Ovary (tissue), 9 donors: Measurements from ENCODE around the gene ZRANB1. TPM values are rescaled to one million over a fixed set of nuclear protein-coding genes. Genes with fewer than 3 reads are reported as not detected.

Experiments used
- DNase-seq, 5 donors: peaks; one replicate each; pipeline ENCODE4 v3.0.0-alpha.2; 2019 to 2020
- H3K27ac ChIP-seq, 2 donors: fragments of 200-600 bp; one replicate each; pipeline versions ENCODE4 v1.5.1 to v1.8.0; 2019 to 2022
- H3K27me3 ChIP-seq: fragments of 200-600 bp; one replicate; pipeline ENCODE4 v1.8.0; 2022
- H3K36me3 ChIP-seq: fragments of 200-600 bp; sonication (generic); one replicate; pipeline ENCODE4 v1.5.1; 2019
- H3K4me1 ChIP-seq: one replicate; pipeline ENCODE4 v1.8.1; 2013; ENCODE audit warnings: mild to moderate bottlenecking, moderate library complexity; ENCODE audit not compliant: insufficient read depth
- H3K4me3 ChIP-seq: fragments of 200-600 bp; sonication (generic); one replicate; pipeline ENCODE4 v1.5.1; 2017
- H3K9me3 ChIP-seq, 2 donors: fragments of 200-600 bp in 1 of 2; sonication (generic) in 1 of 2; one replicate each; pipeline versions ENCODE4 v1.5.1 to v1.8.1; 2013 to 2019; ENCODE audit warnings: mild to moderate bottlenecking in 1 of 2, moderate library complexity in 1 of 2
- EP300 ChIP-seq: sonication (generic); formaldehyde crosslinking; IDR thresholded peaks from one replicate; pipeline ENCODE4 v1.6.1; 2017; ENCODE audit warnings: antibody characterized with exemption
- POLR2A ChIP-seq: fragments of 450-650 bp; IDR thresholded peaks from one replicate; pipeline ENCODE4 v1.6.1; 2017; ENCODE audit warnings: antibody characterized with exemption, mild to moderate bottlenecking, moderate library complexity
- WGBS, 3 donors: extraction: QIAGEN DNeasy Blood & Tissue Kit in 1 of 3; methylation state at CpG; one replicate each; pipeline versions ENCODE4 v1.1.5 to v1.1.7; 2013 to 2017; 5-methylcytosine and 5-hydroxymethylcytosine counted together
- intact Hi-C, 4 donors: fragments of 100-400 bp; cut with DNase I; formaldehyde crosslinking; loops; one replicate each; pipeline versions ENCODE4 v1.11.0 to v1.15.1; 2022 to 2023
- polyA plus RNA-seq, 2 donors: library from polyadenylated mRNA; stranded (reverse); fragments of 200-250 nt in 1 of 2; fragments of 350-450 nt in 1 of 2; fragmentation: Illumina TruSeq in 1 of 2; extraction: RNeasy Lipid Tissue Mini Kit (QIAGEN cat#74804) in 1 of 2; gene quantifications; one replicate each; pipeline ENCODE4 v1.2.3, GENCODE V29; 2013 to 2014
- total RNA-seq, 7 donors: library from RNA; depleted of rRNA in 2 of 7; stranded (reverse); fragments of >200 nt in 2 of 7; fragmentation: NEBNext Ultra II Directional in 3 of 7; extraction: Animal tissue kit (Norgen Biotek cat#: 25700) in 3 of 7; gene quantifications; one replicate each; pipeline versions ENCODE4 v1.1.0 to v1.2.4, GENCODE V29; 2016 to 2023
- TF ChIP-seq, protein P1 (sequence below), 3 donors: fragments of 450-650 bp in 2 of 3; fragments of 200-600 bp in 1 of 3; IDR thresholded peaks; one replicate each; pipeline versions ENCODE4 v1.5.1 to v1.8.0; 2016 to 2022; ENCODE audit warnings: antibody characterized with exemption in 3 of 3, mild to moderate bottlenecking in 1 of 3
- donor health status: DM: no; HTN: no; CAD: no; lungs with moderate emphysema.
- donor health status: DM: no; HTN: no; CAD: no.
- donor health status: Bipolar disorder and iron deficiency.
- donor health status: DM: yes; HTN: yes; CAD: no.
- donor health status: DM: no; HTN: no; CAD: no.
- donor health status: DM: yes; HTN: yes; CAD: no.

The ZRANB1 gene
- total and polyA plus RNA-seq, 9 donors, result 18.9 to 39.6 (median 27.5) TPM

DNA sequence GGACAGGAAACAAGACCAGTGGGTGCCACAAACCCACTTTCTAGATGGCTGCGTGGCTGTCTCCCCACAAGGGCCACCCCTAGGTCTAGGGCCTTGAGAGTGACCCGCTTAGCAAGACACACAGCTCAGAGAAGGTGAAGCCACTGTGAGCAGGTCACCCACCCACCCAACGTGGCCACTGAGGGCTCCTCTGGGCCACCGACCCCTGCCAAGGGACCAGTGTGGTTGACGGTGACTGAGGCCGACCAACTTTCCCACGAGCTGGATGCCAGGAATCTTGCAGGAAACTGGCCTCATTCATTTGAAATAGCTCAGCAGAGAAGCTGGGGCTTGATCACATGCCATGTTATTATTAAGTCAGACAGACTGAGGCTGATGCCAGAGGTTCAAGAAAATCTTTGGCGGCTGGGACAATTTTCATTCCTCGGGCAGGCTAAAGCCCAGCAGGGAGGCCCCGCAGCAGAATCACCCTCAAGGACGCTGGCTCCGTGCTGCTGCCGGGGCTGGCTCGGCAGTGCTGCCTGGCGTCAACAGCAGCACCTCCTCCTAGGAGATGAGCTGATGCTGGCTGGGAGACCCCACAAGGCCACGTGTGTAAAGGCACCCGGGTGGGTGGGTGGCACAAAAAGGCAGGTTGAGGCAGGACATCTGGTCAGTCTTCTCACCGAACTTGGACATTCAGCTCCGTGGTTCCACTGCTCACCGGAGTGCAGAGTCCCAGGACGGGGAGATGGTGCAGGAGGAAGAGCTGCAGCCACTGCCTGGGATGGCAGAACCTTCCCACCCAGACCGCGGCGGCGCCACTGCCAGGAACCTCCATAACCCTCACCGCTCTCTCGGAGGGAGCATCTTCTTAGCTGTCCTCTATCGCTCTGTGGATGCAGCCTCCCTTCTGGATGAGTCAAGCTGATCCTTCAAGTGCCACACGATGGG, 57.8 kb downstream of the ZRANB1 start:
- Histone ChIP-seq H3K36me3 (no peaks in the 10 kb centered on the region), H3K27ac (peak overlapping the region; percentile 71 to 72), H3K4me1 (peaks cover 43% of the 10 kb centered on the region), H3K27me3 (no peaks in the 10 kb centered on the region), H3K4me3 (no peak overlapping the region), H3K9me3 (no peaks in the 10 kb centered on the region)
- 12 to 32% (median 15%) methylated on average over 28 to 29 of the region's 29 CpGs for WGBS, 3 donors
- intact Hi-C loops, result loop anchor here (5.0 to 10.0 kb wide), 5 partner anchors 55 to 163 kb away; partner anchors contain the start of gene CTBP2 (in 1 of the 4)
- DNase-seq, result peak; percentile 80 to 84 (median 82)
- TF ChIP-seq POLR2A, result no peak
- no peak for TF ChIP-seq EP300

- 36 to 46% (median 39%) methylated on average over 35 of the region's 35 CpGs for WGBS, 3 donors
- peak in 4 of 5 donors; percentile 28 to 50 (median 46) for DNase-seq
- Histone ChIP-seq H3K27ac (peak overlapping the region; percentile 26 to 72), H3K9me3 (no peaks in the 10 kb centered on the region), H3K4me1 (peaks cover 43% of the 10 kb centered on the region), H3K4me3 (no peak overlapping the region), H3K36me3 (no peaks in the 10 kb centered on the region), H3K27me3 (no peaks in the 10 kb centered on the region)
- intact Hi-C loops, result loop anchor here in 1 of 4 donors (10.0 kb wide), 1 partner anchor 144 kb away; no protein-coding TSS in a partner anchor
- TF ChIP-seq, protein P1, sequence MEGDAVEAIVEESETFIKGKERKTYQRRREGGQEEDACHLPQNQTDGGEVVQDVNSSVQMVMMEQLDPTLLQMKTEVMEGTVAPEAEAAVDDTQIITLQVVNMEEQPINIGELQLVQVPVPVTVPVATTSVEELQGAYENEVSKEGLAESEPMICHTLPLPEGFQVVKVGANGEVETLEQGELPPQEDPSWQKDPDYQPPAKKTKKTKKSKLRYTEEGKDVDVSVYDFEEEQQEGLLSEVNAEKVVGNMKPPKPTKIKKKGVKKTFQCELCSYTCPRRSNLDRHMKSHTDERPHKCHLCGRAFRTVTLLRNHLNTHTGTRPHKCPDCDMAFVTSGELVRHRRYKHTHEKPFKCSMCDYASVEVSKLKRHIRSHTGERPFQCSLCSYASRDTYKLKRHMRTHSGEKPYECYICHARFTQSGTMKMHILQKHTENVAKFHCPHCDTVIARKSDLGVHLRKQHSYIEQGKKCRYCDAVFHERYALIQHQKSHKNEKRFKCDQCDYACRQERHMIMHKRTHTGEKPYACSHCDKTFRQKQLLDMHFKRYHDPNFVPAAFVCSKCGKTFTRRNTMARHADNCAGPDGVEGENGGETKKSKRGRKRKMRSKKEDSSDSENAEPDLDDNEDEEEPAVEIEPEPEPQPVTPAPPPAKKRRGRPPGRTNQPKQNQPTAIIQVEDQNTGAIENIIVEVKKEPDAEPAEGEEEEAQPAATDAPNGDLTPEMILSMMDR (IDR thresholded peaks at IDR 0.05), result peak in 1 of 3 donors; percentile 16
- no peak for TF ChIP-seq EP300
Measured at GRCh38 chr10:125000366-125001312, 58.7 kb downstream of the ZRANB1 start.

- Histone ChIP-seq H3K4me3 (no peak overlapping the region), H3K36me3 (no peaks in the 10 kb centered on the region), H3K9me3 (no peaks in the 10 kb centered on the region), H3K27ac (peak overlapping the region; percentile 26 to 72), H3K27me3 (no peaks in the 10 kb centered on the region), H3K4me1 (peaks cover 43% of the 10 kb centered on the region)
- 21 to 44% (median 43%) methylated on average over 19 to 21 of the region's 21 CpGs for WGBS, 3 donors
- intact Hi-C loops, result loop anchor here in 1 of 4 donors (10.0 kb wide), 1 partner anchor 143 kb away; no protein-coding TSS in a partner anchor
- peak in 4 of 5 donors; percentile 37 to 60 (median 46) for DNase-seq
- TF ChIP-seq, protein P1 (IDR thresholded peaks at IDR 0.05), result no peak
- TF ChIP-seq EP300 (no peak), POLR2A (no peak)
Measured at GRCh38 chr10:125001313-125002046, 59.6 kb downstream of the ZRANB1 start.

DNA sequence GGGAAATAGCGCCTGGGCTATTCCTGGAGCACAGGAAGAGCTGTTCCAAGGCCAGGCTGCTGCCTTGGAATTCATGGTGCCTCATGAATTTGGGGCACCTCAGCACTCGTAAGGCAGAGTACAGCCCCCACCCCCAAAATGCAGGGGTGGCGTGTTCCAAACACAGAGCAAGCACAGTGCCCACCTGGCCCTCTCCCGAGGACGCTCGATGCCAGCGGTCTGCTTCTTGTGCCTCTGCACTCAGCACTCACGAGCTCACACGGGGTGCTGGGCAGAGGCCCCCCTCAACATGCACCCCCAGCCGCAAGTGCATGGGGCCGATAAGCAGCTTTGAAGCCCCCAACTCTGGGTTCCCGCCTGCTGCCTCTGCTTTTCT, 60.1 kb downstream of the ZRANB1 start:
- H3K27ac ChIP-seq, result peak overlapping the region in 1 of 2 donors; percentile 72
- no peak overlapping the region for H3K4me3 ChIP-seq
- H3K36me3 ChIP-seq, result no peaks in the 10 kb centered on the region

More for the DNA sequence above, 60.1 kb downstream of the ZRANB1 start:
- peak in 1 of 5 donors; percentile 44 for DNase-seq
- intact Hi-C loops, result loop anchor here in 1 of 4 donors (10.0 kb wide), 1 partner anchor 143 kb away; no protein-coding TSS in a partner anchor
- peaks cover 43% of the 10 kb centered on the region for H3K4me1 ChIP-seq
- H3K9me3 ChIP-seq, result no peaks in the 10 kb centered on the region
- WGBS, 3 donors, result 64 to 77% (median 74%) methylated on average over 11 to 12 of the region's 12 CpGs
- TF ChIP-seq, protein P1 (IDR thresholded peaks at IDR 0.05), result no peak
- TF ChIP-seq EP300 (no peak), POLR2A (no peak)
- no peaks in the 10 kb centered on the region for H3K27me3 ChIP-seq
